Measurements from ENCODE around the gene SCRN1. TPM values are rescaled to one million over a fixed set of nuclear protein-coding genes. Genes with fewer than 3 reads are reported as not detected.

The SCRN1 gene
- total and polyA plus RNA-seq, 2 donors (not counting 1 experiment from before 2014, with no cell fraction given) = 124 to 142 TPM

DNA sequence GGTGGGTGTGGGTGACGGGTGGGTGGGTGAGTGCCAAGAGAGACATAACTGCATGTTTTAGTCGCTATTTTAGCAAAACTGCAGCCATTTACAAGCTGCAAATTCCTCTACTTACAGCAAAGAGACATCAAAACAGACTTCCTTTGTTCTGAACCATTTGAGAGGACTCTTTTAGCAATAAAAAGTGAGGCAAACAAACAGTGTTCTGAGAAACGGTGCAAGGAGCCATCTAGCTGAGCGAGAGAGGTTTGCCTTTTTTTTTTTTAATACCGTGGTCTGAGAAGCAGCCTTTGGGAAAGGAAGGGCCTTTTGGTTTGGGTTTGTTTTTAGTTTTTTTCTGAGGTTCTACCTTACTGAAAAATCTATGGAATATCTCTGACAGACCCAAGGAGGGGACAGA is 62.9 kb downstream of the SCRN1 start:
- Histone ChIP-seq H3K4me2 (ENCODE audit: extremely low read depth, insufficient read depth, low read length) (no peak overlapping the region), H4K20me1 (ENCODE audit: control insufficient read depth, extremely low read depth, insufficient read depth, low read length) (no peaks in the 10 kb centered on the region), H3K79me2 (ENCODE audit: control insufficient read depth, insufficient read depth, low read length) (no peaks in the 10 kb centered on the region), H3K9me3 (ENCODE audit: control insufficient read depth, insufficient read depth, low read depth, low read length) (no peaks in the 10 kb centered on the region), H2AFZ (ENCODE audit: low read length) (no peak overlapping the region), H3K36me3 (ENCODE audit: control insufficient read depth, insufficient read depth, low read length) (peaks cover 16% of the 10 kb centered on the region), H3K4me1 (ENCODE audit: control insufficient read depth, extremely low read depth, insufficient read depth, low read length) (no peaks in the 10 kb centered on the region), H3K27me3 (ENCODE audit: control insufficient read depth, insufficient read depth, low read length) (no peaks in the 10 kb centered on the region), H3K4me3 (replicated peaks in 1 of 4; ENCODE audit: control extremely low read depth in 1 of 4, insufficient read depth in 1 of 4, low read depth in 3 of 4, low read length in 4 of 4) (no peak overlapping the region), H3K27ac (ENCODE audit: insufficient read depth, low read length) (no peak overlapping the region), H3K9ac (ENCODE audit: insufficient read depth, low read length) (no peak overlapping the region)
- TF ChIP-seq, protein P1, sequence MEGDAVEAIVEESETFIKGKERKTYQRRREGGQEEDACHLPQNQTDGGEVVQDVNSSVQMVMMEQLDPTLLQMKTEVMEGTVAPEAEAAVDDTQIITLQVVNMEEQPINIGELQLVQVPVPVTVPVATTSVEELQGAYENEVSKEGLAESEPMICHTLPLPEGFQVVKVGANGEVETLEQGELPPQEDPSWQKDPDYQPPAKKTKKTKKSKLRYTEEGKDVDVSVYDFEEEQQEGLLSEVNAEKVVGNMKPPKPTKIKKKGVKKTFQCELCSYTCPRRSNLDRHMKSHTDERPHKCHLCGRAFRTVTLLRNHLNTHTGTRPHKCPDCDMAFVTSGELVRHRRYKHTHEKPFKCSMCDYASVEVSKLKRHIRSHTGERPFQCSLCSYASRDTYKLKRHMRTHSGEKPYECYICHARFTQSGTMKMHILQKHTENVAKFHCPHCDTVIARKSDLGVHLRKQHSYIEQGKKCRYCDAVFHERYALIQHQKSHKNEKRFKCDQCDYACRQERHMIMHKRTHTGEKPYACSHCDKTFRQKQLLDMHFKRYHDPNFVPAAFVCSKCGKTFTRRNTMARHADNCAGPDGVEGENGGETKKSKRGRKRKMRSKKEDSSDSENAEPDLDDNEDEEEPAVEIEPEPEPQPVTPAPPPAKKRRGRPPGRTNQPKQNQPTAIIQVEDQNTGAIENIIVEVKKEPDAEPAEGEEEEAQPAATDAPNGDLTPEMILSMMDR (conservative IDR thresholded peaks at IDR 0.05 in 1 of 2, IDR thresholded peaks at IDR 0.05 in 1 of 2; ENCODE audit: low read depth in 1 of 2, low read length in 2 of 2) = no peak
- TF ChIP-seq EZH2 (IDR thresholded peaks at IDR 0.05; ENCODE audit: low read length, missing control alignments) = no peak
- DNase-seq (ENCODE audit: low read depth in 2 of 2) = no peak

DNA sequence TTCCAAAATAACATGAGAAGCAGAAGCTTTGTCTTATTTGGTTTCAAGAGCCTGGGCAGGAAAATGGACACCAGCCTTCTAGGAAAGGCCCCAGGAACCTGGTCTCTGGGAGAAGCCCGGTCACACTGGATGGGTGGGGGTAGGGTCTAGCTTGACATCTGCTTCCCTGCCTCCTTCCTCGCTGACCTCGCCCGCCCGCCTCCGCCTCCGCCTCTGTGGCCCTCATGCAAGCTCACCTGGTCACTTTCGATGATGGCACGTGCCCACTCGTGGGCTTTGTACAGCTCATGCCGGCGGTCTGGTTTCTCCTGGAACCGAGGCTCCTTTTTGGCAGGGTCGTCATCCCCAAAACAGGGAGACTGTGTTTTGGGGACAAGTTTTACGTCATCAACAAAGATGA is 63.4 kb downstream of the SCRN1 start:
- H3K79me2 ChIP-seq (ENCODE audit: control insufficient read depth, insufficient read depth, low read length) = no peaks in the 10 kb centered on the region
- no peak overlapping the region for H3K4me3 ChIP-seq (replicated peaks in 1 of 4; ENCODE audit: control extremely low read depth in 1 of 4, insufficient read depth in 1 of 4, low read depth in 3 of 4, low read length in 4 of 4)
- no peaks in the 10 kb centered on the region for H3K4me1 ChIP-seq (ENCODE audit: control insufficient read depth, extremely low read depth, insufficient read depth, low read length)
- no peak overlapping the region for H2AFZ ChIP-seq (ENCODE audit: low read length)
- H3K27ac ChIP-seq (ENCODE audit: insufficient read depth, low read length) = no peak overlapping the region
- DNase-seq (ENCODE audit: low read depth in 2 of 2) = no peak
- H3K27me3 ChIP-seq (ENCODE audit: control insufficient read depth, insufficient read depth, low read length) = no peaks in the 10 kb centered on the region
- no peak overlapping the region for H3K9ac ChIP-seq (ENCODE audit: insufficient read depth, low read length)
- H4K20me1 ChIP-seq (ENCODE audit: control insufficient read depth, extremely low read depth, insufficient read depth, low read length) = no peaks in the 10 kb centered on the region
- no peak overlapping the region for H3K4me2 ChIP-seq (ENCODE audit: extremely low read depth, insufficient read depth, low read length)
- TF ChIP-seq, protein P1 (conservative IDR thresholded peaks at IDR 0.05 in 1 of 2, IDR thresholded peaks at IDR 0.05 in 1 of 2; ENCODE audit: low read depth in 1 of 2, low read length in 2 of 2) = no peak
- no peak for TF ChIP-seq EZH2 (IDR thresholded peaks at IDR 0.05; ENCODE audit: low read length, missing control alignments)
- H3K36me3 ChIP-seq (ENCODE audit: control insufficient read depth, insufficient read depth, low read length) = peaks cover 16% of the 10 kb centered on the region
- H3K9me3 ChIP-seq (ENCODE audit: control insufficient read depth, insufficient read depth, low read depth, low read length) = no peaks in the 10 kb centered on the region

DNA sequence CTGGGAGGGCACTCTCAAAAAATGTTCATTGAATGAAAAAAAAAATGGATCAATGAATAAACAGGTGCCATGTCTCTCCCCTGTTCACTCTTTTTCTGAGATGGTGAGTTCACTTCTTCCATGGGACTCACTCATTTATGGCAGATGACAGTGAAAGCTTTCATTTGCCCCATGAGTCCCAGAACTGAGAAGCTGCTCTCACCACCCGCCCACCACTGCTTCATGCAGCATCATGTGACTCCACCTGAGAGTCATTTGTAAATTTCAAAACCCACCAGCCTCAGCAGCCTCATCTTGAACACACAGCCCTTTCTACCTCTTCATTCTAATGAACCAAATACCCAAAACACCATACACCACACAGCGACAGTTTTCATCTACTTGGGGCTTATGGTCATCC is 64.9 kb downstream of the SCRN1 start:
- Histone ChIP-seq H3K27me3 (ENCODE audit: control insufficient read depth, insufficient read depth, low read length) (no peaks in the 10 kb centered on the region), H3K4me3 (replicated peaks in 1 of 4; ENCODE audit: control extremely low read depth in 1 of 4, insufficient read depth in 1 of 4, low read depth in 3 of 4, low read length in 4 of 4) (no peak overlapping the region), H3K9ac (ENCODE audit: insufficient read depth, low read length) (no peak overlapping the region), H3K4me2 (ENCODE audit: extremely low read depth, insufficient read depth, low read length) (no peak overlapping the region), H3K4me1 (ENCODE audit: control insufficient read depth, extremely low read depth, insufficient read depth, low read length) (no peaks in the 10 kb centered on the region), H3K27ac (ENCODE audit: insufficient read depth, low read length) (no peak overlapping the region), H4K20me1 (ENCODE audit: control insufficient read depth, extremely low read depth, insufficient read depth, low read length) (no peaks in the 10 kb centered on the region), H3K9me3 (ENCODE audit: control insufficient read depth, insufficient read depth, low read depth, low read length) (no peaks in the 10 kb centered on the region), H3K36me3 (ENCODE audit: control insufficient read depth, insufficient read depth, low read length) (peaks cover 10% of the 10 kb centered on the region), H3K79me2 (ENCODE audit: control insufficient read depth, insufficient read depth, low read length) (no peaks in the 10 kb centered on the region), H2AFZ (ENCODE audit: low read length) (no peak overlapping the region)
- no peak for DNase-seq (ENCODE audit: low read depth in 2 of 2)
- no peak for TF ChIP-seq EZH2 (IDR thresholded peaks at IDR 0.05; ENCODE audit: low read length, missing control alignments)
- TF ChIP-seq, protein P1 (conservative IDR thresholded peaks at IDR 0.05 in 1 of 2, IDR thresholded peaks at IDR 0.05 in 1 of 2; ENCODE audit: low read depth in 1 of 2, low read length in 2 of 2) = no peak

Measured in fibroblast of lung (primary cell).